Measurements from ENCODE around the gene YEATS2. TPM values are rescaled to one million over a fixed set of nuclear protein-coding genes. Genes with fewer than 3 reads are reported as not detected.

The YEATS2 gene
- total RNA-seq, 2 donors from 2014 or later = 9.2 to 12.6 TPM

DNA sequence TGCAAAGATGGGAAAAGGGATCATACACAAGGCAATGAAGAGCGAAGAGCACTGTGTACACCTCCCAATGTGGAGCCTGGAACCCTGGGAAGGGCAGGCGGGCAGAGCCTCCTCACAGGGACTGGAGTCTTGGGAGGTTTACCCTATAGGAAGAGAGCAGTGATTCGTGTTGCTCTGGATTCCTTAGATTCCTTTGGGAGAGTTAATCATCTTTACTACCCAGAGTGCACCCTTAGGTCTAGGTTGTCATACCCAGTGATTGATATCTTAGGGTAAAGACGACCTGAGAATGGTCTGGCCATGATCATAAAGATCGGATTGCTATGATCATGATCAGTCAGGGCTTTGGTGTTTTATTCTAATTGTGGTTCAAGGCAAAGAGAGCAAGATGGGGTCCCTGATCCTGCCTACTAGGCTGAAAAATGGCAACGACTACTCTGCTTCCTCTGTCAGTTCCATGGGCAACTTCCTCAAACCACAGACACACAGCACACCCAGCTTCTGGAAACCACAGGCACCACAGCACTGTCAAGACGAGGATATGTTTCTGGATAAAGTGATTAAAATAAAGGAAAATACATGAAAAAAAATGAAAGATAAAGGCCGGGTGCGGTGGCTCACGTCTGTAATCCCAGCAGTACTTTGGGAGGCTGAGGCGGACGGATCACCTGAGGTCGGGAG, 148.2 kb downstream of the YEATS2 start:
- TF ChIP-seq CTCF (IDR thresholded peaks at IDR 0.05) = no peak

GRCh38 chr3:183854318-183855035, 156.9 kb downstream of the YEATS2 start:
- no peak for DNase-seq (ENCODE audit: low spot score)
- no peaks in the 10 kb centered on the region for H3K27me3 ChIP-seq
- no peak overlapping the region for H3K27ac ChIP-seq
- peaks cover 22% of the 10 kb centered on the region for H3K36me3 ChIP-seq
- no peak overlapping the region for H3K4me3 ChIP-seq
- H3K9me3 ChIP-seq = no peaks in the 10 kb centered on the region
- H3K4me1 ChIP-seq = peaks cover 0 to 5% of the 10 kb centered on the region in 2 donors
- TF ChIP-seq CTCF (IDR thresholded peaks at IDR 0.05) = no peak

More for the DNA sequence above, 148.2 kb downstream of the YEATS2 start:
- Histone ChIP-seq H3K27ac (no peak overlapping the region), H3K4me3 (no peak overlapping the region), H3K9me3 (no peaks in the 10 kb centered on the region), H3K4me1 (no peaks in the 10 kb centered on the region), H3K27me3 (no peaks in the 10 kb centered on the region), H3K36me3 (peaks cover 67% of the 10 kb centered on the region)
- DNase-seq (ENCODE audit: low spot score) = no peak

DNA sequence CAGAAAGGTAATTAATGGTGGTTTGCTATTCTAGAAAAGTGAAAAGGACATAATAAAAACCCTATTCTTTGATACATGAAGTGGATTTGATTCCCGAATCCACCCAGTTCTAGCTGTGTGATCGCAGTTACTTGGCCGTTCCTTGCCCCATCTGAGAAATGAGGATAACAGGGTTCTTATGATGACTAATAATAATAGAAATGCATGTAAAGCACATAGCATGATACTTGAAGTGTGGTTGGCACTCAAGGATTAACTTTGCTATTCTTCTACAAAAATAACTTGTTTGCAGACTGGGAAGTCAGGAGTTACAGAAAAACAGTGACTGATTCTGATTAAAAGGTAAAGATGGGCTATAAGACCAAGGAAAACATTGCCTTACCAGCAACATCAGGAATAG, 160.3 kb downstream of the YEATS2 start:
- H3K36me3 ChIP-seq = peaks cover 48% of the 10 kb centered on the region

More for the DNA sequence above, 160.3 kb downstream of the YEATS2 start:
- Histone ChIP-seq H3K4me1 (peaks cover 0 to 5% of the 10 kb centered on the region in 2 donors), H3K27ac (no peak overlapping the region), H3K9me3 (no peaks in the 10 kb centered on the region), H3K4me3 (no peak overlapping the region), H3K27me3 (no peaks in the 10 kb centered on the region)
- no peak for DNase-seq (ENCODE audit: low spot score)
- TF ChIP-seq CTCF (IDR thresholded peaks at IDR 0.05) = no peak

Other genes with a start within 250 kb of the YEATS2 start
- gene KLHL6, start 142.1 kb upstream of the YEATS2 start, total RNA-seq = 1 to 10 TPM in 1 of 2 donors, under 1 TPM in 1; 0.41 to 1.4 TPM
- 100 to 1,000 TPM; 135 to 210 TPM for gene KLHL24, start 62.2 kb upstream of the YEATS2 start, total RNA-seq
- gene MAP6D1, start 127.8 kb downstream of the YEATS2 start, total RNA-seq = 1 to 10 TPM in 1 of 2 donors, under 1 TPM in 1; 0.79 to 9.6 TPM
- 10 to 100 TPM; 34.1 to 58.3 TPM for gene PARL, start 187.1 kb downstream of the YEATS2 start, total RNA-seq

All from right atrium auricular region (tissue), 2 donors.